T-helper 17 cell (primary cell): ENCODE measurements around the gene NPIPA7. TPM values are rescaled to one million over a fixed set of nuclear protein-coding genes. Genes with fewer than 3 reads are reported as not detected.

ENCODE experiments used
- total RNA-seq, 4 donors: library from RNA in 2 of 4; stranded (reverse) in 2 of 4; gene quantifications; one replicate each; pipeline ENCODE4 v1.2.3 and lab custom pipeline; 2022 to 2026

The NPIPA7 gene
- total RNA-seq, 2 donors from 2014 or later = 5.3 to 12.8 TPM

Other genes with a start within 250 kb of the NPIPA7 start
- not detected for gene ABCC6, start 155.6 kb upstream of the NPIPA7 start, total RNA-seq
- 10 to 100 TPM; 48.5 to 50.6 TPM for gene NOMO3, start 146.6 kb upstream of the NPIPA7 start, total RNA-seq